Trophoblast cell (in vitro differentiated cells and primary cell): ENCODE results near the gene XPO6.
A peak's percentile ranks its signal among the peaks of the same experiment; 100 is the strongest.

Experiments used
- DNase-seq, 2 donors: peaks; one replicate each; pipeline ENCODE4 v3.0.0-alpha.2; 2016
- H2AFZ ChIP-seq: 2 replicates; pipeline ENCODE4 v1.6.1; 2013; ENCODE audit warnings: low read length, moderate library complexity, mild to moderate bottlenecking; ENCODE audit not compliant: insufficient read depth, poor library complexity
- H2AK5ac ChIP-seq: 2 replicates; pipeline ENCODE4 v1.6.1; 2013; ENCODE audit warnings: mild to moderate bottlenecking, low read length
- H2BK120ac ChIP-seq: 2 replicates; pipeline ENCODE4 v1.6.1; 2013; ENCODE audit warnings: low read length, mild to moderate bottlenecking, moderate library complexity; ENCODE audit not compliant: insufficient read depth, poor library complexity
- H2BK12ac ChIP-seq: 2 replicates; pipeline ENCODE4 v1.6.1; 2013; ENCODE audit warnings: mild to moderate bottlenecking, low read length, moderate library complexity
- H2BK5ac ChIP-seq: 2 replicates; pipeline ENCODE4 v1.6.1; 2013; ENCODE audit warnings: low read length, low read depth, moderate library complexity, mild to moderate bottlenecking; ENCODE audit not compliant: poor library complexity
- H3K14ac ChIP-seq: 2 replicates; pipeline ENCODE4 v1.6.1; 2013; ENCODE audit warnings: mild to moderate bottlenecking, low read length
- H3K18ac ChIP-seq: 2 replicates; pipeline ENCODE4 v1.6.1; 2013; ENCODE audit warnings: mild to moderate bottlenecking, low read length
- H3K23ac ChIP-seq: 2 replicates; pipeline ENCODE4 v1.6.1; 2013; ENCODE audit warnings: low read length
- H3K27ac ChIP-seq: 2 replicates; pipeline ENCODE4 v1.5.1; 2013; ENCODE audit warnings: low read depth, mild to moderate bottlenecking, inconsistent platforms, low read length, moderate library complexity
- H3K27me3 ChIP-seq: 2 replicates; pipeline ENCODE4 v1.6.1; 2013; ENCODE audit warnings: inconsistent platforms, mild to moderate bottlenecking, low read length, moderate library complexity; ENCODE audit not compliant: insufficient read depth
- H3K36me3 ChIP-seq, 2 experiments: 1 replicate in 1 of 2; 2 replicates in 1 of 2; pipeline ENCODE4 v1.6.1; 2013; ENCODE audit warnings: low read length in 2 of 2, mild to moderate bottlenecking in 2 of 2, moderate library complexity in 1 of 2; ENCODE audit not compliant: insufficient read depth in 2 of 2, control insufficient read depth in 1 of 2
- H3K4ac ChIP-seq: 2 replicates; pipeline ENCODE4 v1.6.1; 2013; ENCODE audit warnings: low read depth, mild to moderate bottlenecking, low read length, moderate library complexity
- H3K4me1 ChIP-seq, 2 experiments: 1 replicate in 1 of 2; 2 replicates in 1 of 2; pipeline ENCODE4 v1.6.1; 2013; ENCODE audit warnings: low read length in 2 of 2, mild to moderate bottlenecking in 2 of 2, moderate library complexity in 1 of 2; ENCODE audit not compliant: insufficient read depth in 2 of 2, control insufficient read depth in 1 of 2
- H3K4me2 ChIP-seq: 2 replicates; pipeline ENCODE4 v1.6.1; 2013; ENCODE audit warnings: inconsistent platforms, mild to moderate bottlenecking, low read length, moderate library complexity
- H3K4me3 ChIP-seq: 2 replicates; pipeline ENCODE4 v1.5.1; 2013; ENCODE audit warnings: mild to moderate bottlenecking, low read depth, low read length, inconsistent platforms
- H3K79me1 ChIP-seq: one replicate; pipeline ENCODE4 v1.6.1; 2013; ENCODE audit warnings: low read length
- H3K79me2 ChIP-seq: 2 replicates; pipeline ENCODE4 v1.6.1; 2013; ENCODE audit warnings: low read length, mild to moderate bottlenecking; ENCODE audit not compliant: control insufficient read depth, insufficient read depth, poor library complexity
- H3K9ac ChIP-seq: 2 replicates; pipeline ENCODE4 v1.6.1; 2013; ENCODE audit warnings: mild to moderate bottlenecking, low read length
- H3K9me3 ChIP-seq: 2 replicates; pipeline ENCODE4 v1.6.1; 2013; ENCODE audit warnings: low read depth, mild to moderate bottlenecking, control low read depth, inconsistent platforms, low read length; ENCODE audit not compliant: insufficient read depth
- H4K12ac ChIP-seq: 2 replicates; pipeline ENCODE4 v1.6.1; 2013; ENCODE audit warnings: low read depth, mild to moderate bottlenecking, low read length, moderate library complexity
- H4K8ac ChIP-seq: 2 replicates; pipeline ENCODE4 v1.6.1; 2013; ENCODE audit warnings: low read depth, mild to moderate bottlenecking, low read length, moderate library complexity
- H4K91ac ChIP-seq: one replicate; pipeline ENCODE4 v1.6.1; 2013; ENCODE audit warnings: low read depth, mild to moderate bottlenecking, low read length, moderate library complexity
- WGBS: extraction: QIAGEN DNeasy Blood & Tissue Kit; methylation state at CpG from one replicate; pipeline ENCODE4 v1.1.7; 2013; ENCODE audit warnings: missing lambda C conversion rate; ENCODE audit not compliant: insufficient read length, insufficient coverage; ENCODE audit errors: extremely low coverage; 5-methylcytosine and 5-hydroxymethylcytosine counted together

XPO6 gene

DNA sequence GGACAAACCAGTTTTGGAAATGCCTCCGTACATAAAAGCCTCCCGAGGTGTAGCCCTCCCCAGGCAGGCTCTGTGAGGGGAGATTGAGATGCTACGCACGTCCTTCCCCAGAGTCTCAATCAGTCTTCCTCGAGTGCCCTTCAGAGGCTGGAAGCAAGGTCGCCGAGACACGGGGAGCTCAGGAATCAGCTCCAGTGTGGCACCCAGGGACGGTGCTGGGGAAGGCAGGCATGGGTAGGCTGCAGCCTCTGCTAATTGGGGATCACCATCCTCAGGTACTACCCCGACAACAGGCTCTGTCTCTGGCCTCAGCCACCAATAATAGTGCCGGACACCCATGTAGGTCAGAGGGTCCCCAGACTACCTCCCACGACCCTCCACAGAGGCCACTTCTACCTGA is 120.1 kb downstream of the XPO6 start:
- no peak for DNase-seq
- Histone ChIP-seq H3K4me3 (no peak overlapping the region), H3K79me2 (peaks cover 3% of the 10 kb centered on the region), H3K79me1 (peaks cover 6% of the 10 kb centered on the region), H2BK5ac (no peak overlapping the region), H4K12ac (no peak overlapping the region), H3K18ac (no peak overlapping the region), H2BK120ac (peak overlapping the region; percentile 35), H3K9ac (no peak overlapping the region), H3K14ac (peak overlapping the region; percentile 6), H3K27ac (peak overlapping the region; percentile 49), H2AFZ (no peak overlapping the region), H2BK12ac (peak overlapping the region; percentile 87), H3K27me3 (no peaks in the 10 kb centered on the region), H3K4me2 (no peak overlapping the region), H4K8ac (peak overlapping the region; percentile 3), H3K9me3 (peaks cover 5% of the 10 kb centered on the region), H2AK5ac (peak overlapping the region; percentile 11), H3K36me3 (no peaks in the 10 kb centered on the region), H4K91ac (peak overlapping the region; percentile 74), H3K4ac (peak overlapping the region; percentile 42), H3K23ac (no peak overlapping the region), H3K4me1 (peaks cover 17 to 28% of the 10 kb centered on the region in 2 experiments)
- no CpG with 5 or more reads among the region's 12 CpGs for WGBS

DNA sequence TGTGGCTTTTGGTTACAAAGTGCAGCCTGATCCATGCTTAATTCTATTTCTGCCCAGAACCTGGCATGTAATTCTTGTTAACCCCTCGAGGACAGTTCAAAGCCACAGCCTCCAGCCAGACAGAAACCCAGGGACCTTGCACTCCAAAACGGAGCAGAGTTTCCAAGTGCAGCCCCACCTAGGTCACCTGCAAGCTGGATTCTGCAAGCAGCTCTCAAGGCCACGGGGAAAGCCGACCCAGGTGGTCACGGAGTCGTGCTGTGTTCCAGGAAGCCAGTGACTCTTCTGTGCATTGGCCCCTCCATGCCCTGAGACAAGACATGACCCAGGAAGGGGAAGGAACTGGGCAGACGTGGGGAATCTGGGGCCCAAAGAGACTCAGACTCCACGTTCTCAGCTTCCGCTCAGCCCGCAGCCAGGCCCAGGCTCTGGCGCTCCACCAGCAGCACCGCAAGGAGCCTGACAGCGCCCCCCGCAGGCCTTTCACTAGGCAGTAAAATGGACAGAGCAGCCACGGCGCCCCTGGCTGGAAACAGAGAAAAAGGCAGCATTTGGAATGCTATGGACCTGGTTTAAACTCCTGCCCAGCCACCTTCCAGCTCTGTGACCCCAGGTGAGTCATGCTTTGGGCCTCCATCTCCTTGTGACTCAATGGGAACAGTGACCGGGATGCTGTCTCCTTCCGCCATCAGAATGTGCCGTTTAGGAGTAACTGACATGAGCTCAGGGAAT is 121.0 kb downstream of the XPO6 start:
- Histone ChIP-seq H3K27ac (peak overlapping the region; percentile 49), H3K18ac (peak overlapping the region; percentile 8), H3K79me1 (peaks cover 6% of the 10 kb centered on the region), H3K9me3 (peaks cover 7% of the 10 kb centered on the region), H3K9ac (no peak overlapping the region), H3K36me3 (no peaks in the 10 kb centered on the region), H2BK5ac (no peak overlapping the region), H4K91ac (no peak overlapping the region), H3K79me2 (peaks cover 3% of the 10 kb centered on the region), H2AK5ac (no peak overlapping the region), H2AFZ (no peak overlapping the region), H2BK12ac (no peak overlapping the region), H3K4me2 (no peak overlapping the region), H3K4ac (no peak overlapping the region), H2BK120ac (no peak overlapping the region), H3K4me1 (peaks cover 17 to 28% of the 10 kb centered on the region in 2 experiments), H3K14ac (peak overlapping the region; percentile 1), H4K12ac (no peak overlapping the region), H3K27me3 (no peaks in the 10 kb centered on the region), H3K23ac (no peak overlapping the region), H4K8ac (no peak overlapping the region), H3K4me3 (no peak overlapping the region)
- no CpG with 5 or more reads among the region's 19 CpGs for WGBS
- DNase-seq: peak; percentile 81 to 84

DNA sequence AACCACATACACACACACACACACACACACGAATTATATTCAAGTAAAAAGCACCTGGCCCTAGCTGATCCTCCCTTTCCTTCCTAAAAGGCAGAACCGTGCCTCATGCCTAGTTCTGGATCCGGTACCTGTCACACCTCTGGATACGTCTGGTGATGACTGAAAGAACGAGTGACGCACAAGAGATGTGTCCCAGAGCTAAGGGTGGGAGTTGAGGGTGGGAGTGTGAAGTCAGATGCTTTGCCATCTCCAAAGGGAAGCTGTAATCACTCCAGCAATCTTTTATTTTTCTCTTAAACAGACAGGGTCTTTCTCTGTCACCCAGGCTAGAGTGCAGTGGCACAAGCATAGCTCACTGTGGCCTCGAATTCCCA is 121.8 kb downstream of the XPO6 start:
- no peak overlapping the region for H3K4me2 ChIP-seq
- H3K14ac ChIP-seq: no peak overlapping the region
- peaks cover 3% of the 10 kb centered on the region for H3K79me2 ChIP-seq
- H3K9ac ChIP-seq: no peak overlapping the region
- no peak overlapping the region for H4K12ac ChIP-seq
- H4K91ac ChIP-seq: no peak overlapping the region
- H2BK5ac ChIP-seq: no peak overlapping the region
- no peak overlapping the region for H2BK120ac ChIP-seq
- no CpG with 5 or more reads among the region's 7 CpGs for WGBS
- H4K8ac ChIP-seq: no peak overlapping the region
- H3K9me3 ChIP-seq: peaks cover 7% of the 10 kb centered on the region
- H3K4ac ChIP-seq: no peak overlapping the region
- H3K23ac ChIP-seq: no peak overlapping the region
- peaks cover 17 to 28% of the 10 kb centered on the region in 2 experiments for H3K4me1 ChIP-seq
- no peak overlapping the region for H2BK12ac ChIP-seq
- no peak for DNase-seq
- H2AK5ac ChIP-seq: no peak overlapping the region
- no peak overlapping the region for H3K18ac ChIP-seq
- peaks cover 6% of the 10 kb centered on the region for H3K79me1 ChIP-seq
- no peak overlapping the region for H3K27ac ChIP-seq
- no peaks in the 10 kb centered on the region for H3K27me3 ChIP-seq
- H2AFZ ChIP-seq: no peak overlapping the region
- no peaks in the 10 kb centered on the region for H3K36me3 ChIP-seq
- peak overlapping the region; percentile 47 for H3K4me3 ChIP-seq

DNA sequence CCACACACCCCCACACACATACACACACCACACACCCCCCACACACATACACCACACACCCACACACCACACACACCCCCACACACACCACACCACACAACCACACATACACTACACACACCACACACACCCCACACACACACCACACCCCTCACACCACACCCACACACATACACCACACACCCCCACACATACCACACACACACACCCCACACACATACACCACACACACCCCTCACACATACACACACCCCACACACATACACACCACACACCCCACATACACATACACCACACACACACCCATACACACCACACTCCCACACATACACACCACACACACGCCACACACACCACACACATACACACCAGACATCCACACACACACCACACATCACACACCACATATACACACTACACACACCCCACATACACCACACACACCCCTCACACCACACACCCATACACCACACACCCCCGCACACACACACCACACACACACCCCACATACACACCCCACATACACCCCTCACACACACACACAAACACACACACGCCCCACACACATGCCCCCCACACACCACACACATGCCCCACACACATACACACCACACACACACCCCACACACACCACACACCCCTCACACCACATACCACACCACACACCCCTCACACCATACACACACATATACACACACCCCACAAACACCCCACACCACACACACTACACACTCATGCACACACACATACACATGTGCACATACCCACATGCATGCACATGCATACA is 122.4 kb downstream of the XPO6 start:
- H3K36me3 ChIP-seq: no peaks in the 10 kb centered on the region
- H3K4me2 ChIP-seq: no peak overlapping the region
- no peak overlapping the region for H3K4ac ChIP-seq
- DNase-seq: no peak
- no peaks in the 10 kb centered on the region for H3K27me3 ChIP-seq
- H3K9ac ChIP-seq: no peak overlapping the region
- peak overlapping the region; percentile 47 for H3K4me3 ChIP-seq
- no peak overlapping the region for H2BK12ac ChIP-seq
- WGBS: 100% methylated on average over 1 of the region's 3 CpGs
- H4K91ac ChIP-seq: no peak overlapping the region
- H2BK120ac ChIP-seq: no peak overlapping the region
- H2AFZ ChIP-seq: no peak overlapping the region
- H4K12ac ChIP-seq: no peak overlapping the region
- no peak overlapping the region for H4K8ac ChIP-seq
- no peak overlapping the region for H3K14ac ChIP-seq
- no peak overlapping the region for H3K18ac ChIP-seq
- H3K4me1 ChIP-seq: peaks cover 17 to 28% of the 10 kb centered on the region in 2 experiments
- peak overlapping the region; percentile 77 for H3K23ac ChIP-seq
- H3K27ac ChIP-seq: no peak overlapping the region
- H3K79me1 ChIP-seq: peaks cover 6% of the 10 kb centered on the region
- no peak overlapping the region for H2BK5ac ChIP-seq
- H3K79me2 ChIP-seq: peaks cover 3% of the 10 kb centered on the region
- H3K9me3 ChIP-seq: peaks cover 7% of the 10 kb centered on the region
- no peak overlapping the region for H2AK5ac ChIP-seq
